Measurements from ENCODE around the gene CDK5RAP2. TPM values are rescaled to one million over a fixed set of nuclear protein-coding genes. Genes with fewer than 3 reads are reported as not detected.

The CDK5RAP2 gene
- total RNA-seq, 4 donors from 2014 or later = 27.3 to 158 (median 45.1) TPM

- no peak for TF ChIP-seq CTCF (IDR thresholded peaks at IDR 0.05)
- TF ChIP-seq POLR2A (IDR thresholded peaks at IDR 0.05) = no peak
- Histone ChIP-seq H3K27me3 (no peaks in the 10 kb centered on the region), H3K4me1 (no peaks in the 10 kb centered on the region), H3K27ac (no peak overlapping the region), H3K9me3 (no peaks in the 10 kb centered on the region), H3K4me3 (no peak overlapping the region), H3K36me3 (no peaks in the 10 kb centered on the region)
- no peak for DNase-seq
These were observed 45.3 kb upstream of the CDK5RAP2 start for GRCh38 chr9:120625222-120625621.

DNA sequence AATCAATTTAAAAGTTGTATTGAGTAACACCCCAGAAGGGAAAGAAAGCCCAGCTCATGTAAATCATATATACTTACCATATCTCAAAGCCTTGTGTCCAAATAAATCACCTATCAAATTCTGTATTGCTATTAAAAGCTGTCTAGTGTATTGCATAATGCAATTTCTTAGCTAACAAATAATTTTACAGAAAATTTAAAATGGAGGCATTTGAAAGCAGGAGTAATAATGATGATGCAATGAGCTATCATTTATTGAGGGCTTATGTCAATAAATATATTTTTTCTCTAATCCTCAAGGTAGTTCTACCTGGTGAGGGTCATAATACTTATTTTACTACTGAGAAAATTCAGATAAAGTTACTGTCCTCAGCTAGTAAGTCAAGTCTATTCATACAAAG, 42.8 kb upstream of the CDK5RAP2 start:
- no peak for DNase-seq
- Histone ChIP-seq H3K36me3 (no peaks in the 10 kb centered on the region), H3K4me3 (no peak overlapping the region), H3K27me3 (no peaks in the 10 kb centered on the region), H3K4me1 (no peaks in the 10 kb centered on the region), H3K9me3 (no peaks in the 10 kb centered on the region), H3K27ac (no peak overlapping the region)
- TF ChIP-seq POLR2A (IDR thresholded peaks at IDR 0.05) (no peak), CTCF (IDR thresholded peaks at IDR 0.05) (no peak)

DNA sequence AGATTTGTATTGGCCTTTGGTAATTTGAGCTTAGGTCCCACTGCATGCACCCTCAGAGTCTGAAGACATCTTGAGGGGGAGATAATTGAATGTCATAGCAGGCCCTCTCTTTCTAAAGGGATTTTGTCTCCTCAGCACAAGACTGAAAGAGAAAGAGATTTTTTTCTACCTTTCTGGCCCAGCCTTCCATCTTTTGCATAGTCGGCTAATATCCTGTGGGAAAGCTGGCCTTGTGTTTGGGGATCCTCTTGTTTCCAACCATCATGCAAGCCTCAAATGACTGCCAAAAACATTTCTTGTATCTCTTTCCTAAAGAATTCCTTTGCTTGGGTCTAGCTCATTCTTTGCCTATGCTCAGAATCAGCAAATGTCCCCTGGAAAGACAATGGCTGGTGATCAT, 42.0 kb upstream of the CDK5RAP2 start:
- H3K9me3 ChIP-seq = no peaks in the 10 kb centered on the region
- DNase-seq = no peak
- H3K4me3 ChIP-seq = no peak overlapping the region
- no peak overlapping the region for H3K27ac ChIP-seq
- H3K36me3 ChIP-seq = no peaks in the 10 kb centered on the region
- H3K27me3 ChIP-seq = no peaks in the 10 kb centered on the region
- TF ChIP-seq POLR2A (IDR thresholded peaks at IDR 0.05) = no peak
- no peak for TF ChIP-seq CTCF (IDR thresholded peaks at IDR 0.05)
- no peaks in the 10 kb centered on the region for H3K4me1 ChIP-seq

DNA sequence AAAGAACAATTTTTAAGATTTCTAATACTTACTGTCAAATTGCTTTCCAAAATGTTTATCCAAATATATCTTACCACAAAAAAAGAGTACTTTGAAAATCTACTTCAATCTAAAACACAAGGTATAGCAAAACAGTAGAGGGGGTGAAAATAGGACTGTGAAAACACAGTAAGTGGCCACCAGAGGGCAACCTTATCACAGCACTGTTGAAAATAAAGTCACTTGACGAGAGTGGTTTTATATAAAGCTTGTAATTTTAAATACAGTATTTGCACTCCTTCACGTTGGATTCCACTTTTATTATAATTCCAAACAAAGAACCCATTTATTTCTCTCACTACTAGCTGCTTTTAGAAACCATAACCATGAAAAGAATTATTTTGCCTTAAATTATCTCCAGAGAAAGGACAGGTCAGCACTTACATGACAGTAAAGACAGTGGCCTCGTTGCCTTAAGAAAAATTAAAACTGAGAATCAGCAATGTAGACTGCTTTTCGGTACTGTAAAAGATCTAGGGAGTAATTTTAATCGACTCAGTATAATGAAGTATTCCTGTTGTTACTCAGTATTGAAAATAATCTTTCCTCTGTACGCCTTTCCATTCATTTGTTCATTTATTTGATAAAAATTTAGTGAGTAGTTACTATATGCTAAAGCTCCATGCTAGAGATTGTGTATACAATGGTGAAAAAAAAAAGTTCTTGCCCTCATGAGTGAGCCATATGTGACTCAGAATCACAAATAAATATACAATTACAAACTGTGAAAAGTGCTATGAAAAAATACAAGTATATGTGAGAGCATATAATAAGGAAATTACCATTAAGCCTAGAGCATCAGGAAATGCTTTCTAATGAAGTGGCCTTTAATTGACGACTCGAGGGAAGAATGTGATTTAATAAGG, 40.0 kb upstream of the CDK5RAP2 start:
- Histone ChIP-seq H3K36me3 (no peaks in the 10 kb centered on the region), H3K4me3 (no peak overlapping the region), H3K27me3 (no peaks in the 10 kb centered on the region), H3K4me1 (no peaks in the 10 kb centered on the region), H3K9me3 (no peaks in the 10 kb centered on the region), H3K27ac (no peak overlapping the region)
- peak in 2 of 3 donors; percentile 48 to 86 for DNase-seq
- peak; percentile 59 to 91 (median 84) for TF ChIP-seq CTCF (IDR thresholded peaks at IDR 0.05)
- no peak for TF ChIP-seq POLR2A (IDR thresholded peaks at IDR 0.05)

DNA sequence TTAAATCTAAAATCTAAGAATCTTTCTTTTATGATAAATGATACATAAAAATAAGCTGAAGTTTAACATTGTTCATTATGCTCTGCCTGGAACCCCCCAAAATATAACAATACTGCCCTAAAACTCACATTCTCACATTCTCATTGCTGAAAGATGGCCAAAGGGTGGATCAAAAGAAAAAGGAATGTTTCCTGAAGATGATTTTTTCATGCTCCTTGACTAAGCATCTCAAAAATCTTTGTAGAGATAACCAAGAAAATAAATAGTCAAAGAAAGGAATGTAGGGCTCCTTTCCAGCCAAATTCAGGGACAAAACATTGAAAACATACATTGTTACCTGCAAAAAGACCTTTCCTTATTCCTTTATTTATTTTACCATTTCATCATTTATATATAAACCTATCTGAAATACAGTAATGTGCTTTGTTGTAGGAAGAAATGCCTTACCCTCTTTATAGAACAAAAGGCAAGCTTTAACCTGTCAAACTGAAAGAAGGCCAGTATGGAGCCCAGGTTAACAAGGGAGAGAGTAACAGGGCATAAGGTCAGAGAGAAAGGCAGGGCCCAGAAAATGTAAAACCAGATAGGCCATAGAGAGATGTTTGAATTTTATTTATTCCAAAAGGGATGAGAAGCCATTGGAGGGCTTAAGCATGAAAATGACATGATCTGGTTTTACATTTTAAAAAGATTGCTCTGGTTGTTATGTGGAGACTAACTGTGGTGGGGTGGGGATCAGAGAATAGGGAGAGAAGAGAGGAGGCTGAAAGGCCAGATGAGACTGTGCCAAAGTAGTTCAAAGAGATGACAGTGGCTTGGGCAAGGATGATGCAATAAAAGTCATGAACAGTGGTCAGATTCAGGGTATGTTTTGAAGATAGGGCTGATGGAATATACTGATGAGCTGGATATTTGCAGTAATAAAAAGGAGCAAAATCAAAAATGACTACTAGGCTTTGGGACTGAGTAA, 37.3 kb upstream of the CDK5RAP2 start:
- no peaks in the 10 kb centered on the region for H3K36me3 ChIP-seq
- H3K27me3 ChIP-seq = no peaks in the 10 kb centered on the region
- H3K27ac ChIP-seq = no peak overlapping the region
- H3K4me1 ChIP-seq = no peaks in the 10 kb centered on the region
- no peak overlapping the region for H3K4me3 ChIP-seq
- no peak for DNase-seq
- no peaks in the 10 kb centered on the region for H3K9me3 ChIP-seq
- TF ChIP-seq CTCF (IDR thresholded peaks at IDR 0.05) (no peak), POLR2A (IDR thresholded peaks at IDR 0.05) (no peak)

Data from Peyer's patch (tissue), 4 donors.